ENCODE data around the gene DRAXIN.

Gene DRAXIN

GRCh38 chr1:11657654-11658053, 33.9 kb upstream of the DRAXIN start:
- DNase-seq (ENCODE audit: low spot score): no peak

GRCh38 chr1:11658542-11658941, 33.0 kb upstream of the DRAXIN start:
- DNase-seq (ENCODE audit: low spot score): no peak

- DNase-seq (ENCODE audit: low spot score): no peak
These were observed 31.8 kb upstream of the DRAXIN start for GRCh38 chr1:11659748-11660147.

GRCh38 chr1:11661103-11661502, 30.4 kb upstream of the DRAXIN start:
- no peak for DNase-seq (ENCODE audit: low spot score)

DNA sequence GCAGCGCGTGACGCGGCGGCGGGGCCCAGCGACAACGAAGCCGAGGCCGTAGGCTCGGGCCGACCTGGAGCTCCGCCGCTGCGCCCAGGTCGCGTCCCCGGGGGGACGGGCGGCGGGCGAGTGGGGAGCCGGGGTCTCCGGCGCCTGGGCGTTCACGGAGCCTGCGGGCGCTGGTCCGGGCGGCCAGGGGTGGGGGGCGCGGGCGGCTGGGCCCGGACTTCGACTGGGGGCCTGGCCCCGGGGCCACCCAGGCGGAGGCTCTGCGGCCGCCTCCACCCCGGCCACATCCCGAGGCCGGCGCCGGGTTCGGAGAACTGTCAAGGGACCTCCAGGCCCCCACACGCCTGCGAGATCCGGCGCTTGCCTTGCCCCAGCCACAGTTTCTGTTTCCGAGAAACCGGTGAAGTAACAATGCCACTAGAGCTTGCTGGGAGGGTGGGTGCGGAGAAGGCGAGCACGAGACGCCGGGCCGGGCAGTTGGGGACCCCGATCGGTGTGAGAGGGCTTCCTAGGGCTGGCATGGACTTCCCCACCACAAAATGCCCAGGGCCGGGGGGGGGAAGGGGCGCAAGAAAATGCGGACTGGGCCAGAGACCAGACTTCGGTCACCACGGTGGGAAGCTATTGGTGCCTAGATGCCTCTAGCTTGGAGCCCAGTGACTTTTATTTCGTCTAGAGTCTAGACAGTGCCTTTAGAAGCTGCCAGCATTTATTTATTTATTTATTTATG, 27.0 kb upstream of the DRAXIN start:
- no peak for DNase-seq (ENCODE audit: low spot score)

- no peak for DNase-seq (ENCODE audit: low spot score)
These were observed 23.0 kb upstream of the DRAXIN start for GRCh38 chr1:11668516-11668915.

DNA sequence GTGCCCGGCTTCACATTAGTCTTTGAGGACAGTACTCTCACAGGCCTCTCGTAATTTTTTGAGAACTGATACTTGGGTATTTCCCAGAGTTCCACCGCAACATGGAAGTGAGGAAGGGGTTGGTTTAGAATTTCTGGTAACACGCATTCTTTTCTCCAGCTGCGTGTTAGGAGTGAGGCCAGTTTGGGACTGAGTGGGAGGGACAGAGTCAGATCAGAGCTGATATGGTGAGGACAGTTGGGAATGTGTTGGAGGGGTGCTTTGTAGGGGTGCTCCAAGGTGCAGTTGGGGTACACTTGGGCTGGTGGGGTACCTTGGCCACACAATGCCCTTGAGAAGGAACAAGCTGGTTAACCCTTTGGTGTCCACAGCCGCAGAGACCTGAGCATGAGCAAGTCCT, 20.8 kb upstream of the DRAXIN start:
- DNase-seq (ENCODE audit: low spot score): no peak

GRCh38 chr1:11671205-11671543, 20.3 kb upstream of the DRAXIN start:
- DNase-seq (ENCODE audit: low spot score): no peak

DNA sequence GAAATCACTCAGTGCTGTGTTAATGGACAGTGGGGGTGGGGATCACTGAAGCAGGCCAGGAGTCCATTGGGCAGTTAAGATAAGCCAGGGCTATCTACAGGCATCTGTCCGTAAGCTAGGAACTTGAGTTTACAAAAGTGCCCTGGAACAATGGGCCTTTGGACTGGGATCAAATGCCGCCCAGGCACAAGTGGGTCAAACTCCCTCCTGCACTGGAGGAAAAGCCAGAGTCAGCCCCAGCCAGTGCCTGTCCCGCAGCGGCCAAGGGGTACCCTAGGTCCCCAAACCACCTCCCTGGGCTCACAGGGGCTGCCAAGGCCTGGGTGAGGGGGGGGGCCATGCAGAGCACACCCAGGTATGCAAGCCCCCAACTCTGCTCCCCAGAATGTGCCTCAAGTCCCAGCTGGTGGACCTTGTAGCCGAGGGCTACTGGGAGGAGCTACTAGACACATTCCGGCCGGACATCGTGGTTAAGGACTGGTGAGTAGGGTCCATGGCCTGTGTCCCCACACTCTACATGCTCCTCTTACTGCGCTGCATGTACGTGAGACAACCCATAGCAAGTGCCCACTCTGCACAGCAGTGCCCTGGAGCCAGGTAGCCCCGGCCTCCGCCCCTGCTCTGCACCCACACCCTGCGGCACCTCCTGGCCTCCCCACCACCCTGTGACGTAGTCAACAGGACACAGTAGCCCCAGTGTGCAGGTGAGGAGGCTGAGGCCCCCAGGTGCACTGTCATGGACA, 19.8 kb upstream of the DRAXIN start:
- DNase-seq (ENCODE audit: low spot score): no peak

DNA sequence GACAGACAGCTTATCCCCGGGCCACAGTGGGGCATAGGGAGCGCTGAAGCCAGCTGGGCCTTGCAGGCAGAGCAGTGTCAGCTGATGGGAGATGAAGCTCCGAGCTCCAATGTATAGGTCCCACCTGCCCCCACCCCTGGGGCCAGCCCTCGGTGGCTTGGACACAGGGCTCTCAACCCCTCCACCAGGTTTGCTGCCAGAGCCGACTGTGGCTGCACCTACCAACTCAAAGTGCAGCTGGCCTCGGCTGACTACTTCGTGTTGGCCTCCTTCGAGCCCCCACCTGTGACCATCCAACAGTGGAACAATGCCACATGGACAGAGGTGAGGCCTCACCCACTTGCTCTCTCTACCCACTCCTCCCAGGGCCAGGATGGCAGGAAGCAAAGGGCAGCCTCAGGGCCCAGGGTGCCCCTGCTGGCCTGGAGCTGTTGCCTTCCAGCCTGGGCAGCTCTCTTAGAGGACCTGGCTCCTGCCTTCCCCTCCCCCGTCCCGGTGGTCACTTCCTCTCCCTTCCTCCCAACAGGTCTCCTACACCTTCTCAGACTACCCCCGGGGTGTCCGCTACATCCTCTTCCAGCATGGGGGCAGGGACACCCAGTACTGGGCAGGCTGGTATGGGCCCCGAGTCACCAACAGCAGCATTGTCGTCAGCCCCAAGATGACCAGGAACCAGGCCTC, 18.3 kb upstream of the DRAXIN start:
- no peak for DNase-seq (ENCODE audit: low spot score)

- no peak for DNase-seq (ENCODE audit: low spot score)
These were observed 17.0 kb upstream of the DRAXIN start for GRCh38 chr1:11674488-11674887.

- no peak for DNase-seq (ENCODE audit: low spot score)
These were observed 16.2 kb upstream of the DRAXIN start for GRCh38 chr1:11675325-11675724.

- no peak for DNase-seq (ENCODE audit: low spot score)
These were observed 15.0 kb upstream of the DRAXIN start for GRCh38 chr1:11676386-11677103.

DNA sequence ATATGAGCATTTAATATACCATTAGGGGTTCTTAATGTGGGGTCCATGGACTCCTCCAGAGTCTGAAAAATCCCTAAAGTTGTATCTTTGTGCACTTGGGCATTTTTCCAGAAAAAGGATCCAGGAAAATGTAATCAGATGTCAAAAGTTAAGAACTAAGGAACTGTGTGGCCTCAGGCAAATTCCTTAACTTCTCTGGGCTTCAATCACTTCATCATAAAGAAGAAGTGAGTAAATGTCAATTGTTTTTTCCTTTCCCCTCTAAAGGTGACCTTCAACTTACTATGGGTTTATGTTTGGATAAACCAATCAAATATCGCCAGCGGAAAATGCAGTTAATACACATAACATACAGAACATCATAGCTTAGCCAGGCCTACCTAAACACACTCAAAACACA, 13.1 kb upstream of the DRAXIN start:
- no peak for DNase-seq (ENCODE audit: low spot score)

DNA sequence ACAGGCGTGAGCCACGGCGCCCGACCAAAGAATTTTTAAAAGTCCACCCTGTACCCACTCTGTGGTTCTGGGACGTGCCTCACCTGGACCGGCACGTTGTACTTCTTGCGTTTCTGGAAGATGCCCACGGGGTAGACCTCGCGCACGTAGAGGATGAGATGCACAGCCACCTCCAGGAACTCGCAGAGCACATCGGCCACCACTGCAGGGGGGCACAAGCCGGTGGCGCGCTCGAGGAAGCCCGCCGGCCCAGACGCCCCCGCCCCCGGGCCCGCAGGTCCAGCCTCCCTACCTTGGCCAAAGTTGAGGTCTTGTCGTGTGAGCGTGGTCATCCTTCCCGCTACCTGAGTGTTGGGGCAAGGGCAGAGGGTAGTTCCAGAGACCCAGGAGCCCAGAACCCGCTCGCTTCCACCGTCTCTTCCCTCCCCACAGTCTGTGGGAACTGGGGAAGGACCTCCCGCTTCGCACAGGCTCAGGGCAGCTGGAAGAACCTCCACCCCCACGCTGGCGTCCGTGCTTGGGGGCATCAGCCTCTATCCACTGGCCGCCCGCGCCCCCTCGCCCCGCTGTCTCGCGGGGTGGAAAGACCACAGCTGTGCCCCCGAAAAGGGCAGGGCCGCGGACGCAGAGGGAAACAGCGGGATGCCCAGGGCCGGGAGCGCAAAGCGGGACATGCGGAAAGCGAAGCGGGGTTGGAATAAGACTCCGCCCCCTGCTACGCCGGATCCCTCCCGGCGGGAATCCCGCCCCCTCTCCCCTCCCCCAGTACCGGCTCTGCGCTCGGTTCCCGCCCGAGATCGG, 11.0 kb upstream of the DRAXIN start:
- DNase-seq (ENCODE audit: low spot score): peak; percentile 59

GRCh38 chr1:11681071-11681771, 10.3 kb upstream of the DRAXIN start, which contains the start of gene MAD2L2:
Gene MAD2L2 (minus strand): TSS chr1:11681148. CDS start chr1:11680601, 547 bp downstream.
- peak; percentile 91 for DNase-seq (ENCODE audit: low spot score)

DNA sequence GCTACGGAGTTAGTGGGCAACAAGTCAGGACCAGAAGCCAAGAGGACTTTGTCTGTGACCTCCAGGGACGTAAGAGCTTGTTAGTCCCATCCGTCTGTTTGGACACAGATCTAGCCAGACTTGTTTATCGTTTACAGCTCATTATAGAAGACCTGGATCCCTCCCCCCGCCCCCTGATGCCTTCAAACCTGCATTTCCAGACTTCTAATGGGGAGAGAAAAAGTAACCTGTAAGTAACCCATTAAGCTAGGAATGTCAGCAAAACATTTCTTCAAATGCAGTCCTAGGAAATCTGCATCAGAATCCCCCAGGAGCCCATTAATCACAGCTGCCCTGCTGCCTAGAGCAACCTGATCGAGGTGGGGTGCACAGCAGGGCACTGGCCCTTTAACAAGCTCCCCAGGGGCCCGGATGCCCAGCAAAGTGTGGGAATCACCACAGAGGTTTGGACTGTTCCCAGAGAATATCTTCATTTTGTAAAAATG, 9.2 kb upstream of the DRAXIN start:
- no peak for DNase-seq (ENCODE audit: low spot score)

GRCh38 chr1:11682799-11683198, 8.7 kb upstream of the DRAXIN start:
- DNase-seq (ENCODE audit: low spot score): no peak

DNA sequence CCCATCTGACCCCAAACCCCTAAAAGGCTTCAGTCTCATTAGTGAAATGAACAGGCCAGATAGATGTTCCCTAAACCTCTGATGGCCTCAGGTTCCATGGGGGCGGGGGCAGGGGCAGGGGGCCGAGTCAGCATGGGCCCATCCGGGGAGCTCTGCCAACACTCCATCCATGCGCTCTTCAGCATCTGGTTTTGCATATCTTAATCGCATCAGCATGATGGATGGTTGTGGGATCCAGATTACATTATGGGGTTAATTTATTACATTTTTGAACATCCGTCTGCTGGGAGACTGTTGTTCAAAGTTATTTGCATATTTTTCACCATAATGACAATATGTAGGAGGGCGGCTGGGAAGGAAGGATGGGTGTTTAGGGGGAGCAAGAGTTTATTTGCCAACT, 7.4 kb upstream of the DRAXIN start:
- DNase-seq (ENCODE audit: low spot score): no peak

GRCh38 chr1:11685210-11685752, 6.2 kb upstream of the DRAXIN start:
- DNase-seq (ENCODE audit: low spot score): no peak

- DNase-seq (ENCODE audit: low spot score): no peak
These were observed 3.0 kb upstream of the DRAXIN start for GRCh38 chr1:11688506-11688905.

All from ecto neural progenitor cell (in vitro differentiated cells).